ENCODE data around the gene PF4V1. TPM values are rescaled to one million over a fixed set of nuclear protein-coding genes. Genes with fewer than 3 reads are reported as not detected.

Gene PF4V1
- total RNA-seq, 1 donor from 2014 or later, result not detected

DNA sequence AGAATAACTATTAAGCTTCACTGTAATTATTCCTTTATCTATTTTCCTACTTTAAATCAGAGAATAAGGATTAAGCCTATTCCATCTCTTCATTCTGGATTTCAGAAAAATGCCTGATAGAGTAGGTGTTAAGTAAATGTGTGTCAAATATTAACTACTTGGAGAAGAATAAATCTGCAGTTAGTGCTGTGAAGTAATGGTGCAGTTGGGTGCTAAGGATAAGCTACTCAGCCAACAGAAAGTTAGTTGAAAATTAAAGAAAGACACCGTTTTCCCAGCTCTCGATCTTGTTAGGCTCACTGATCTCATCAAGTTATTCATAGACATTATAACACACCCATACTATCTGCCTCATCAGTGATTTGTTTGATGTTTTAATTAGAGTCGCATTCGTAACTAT, 7.1 kb downstream of the PF4V1 start:
- intact Hi-C loops (cut with DNase I), result no loop called here
- DNase-seq, result no peak
- TF ChIP-seq CTCF (IDR thresholded peaks at IDR 0.05), result no peak
- Histone ChIP-seq H3K4me1 (peaks cover 7% of the 10 kb centered on the region), H3K27ac (no peak overlapping the region), H3K36me3 (no peaks in the 10 kb centered on the region), H3K9me3 (no peaks in the 10 kb centered on the region), H3K27me3 (ENCODE audit: low read depth) (no peaks in the 10 kb centered on the region), H3K4me3 (no peak overlapping the region)
- ATAC-seq, result no peak

- no peaks in the 10 kb centered on the region for H3K27me3 ChIP-seq (ENCODE audit: low read depth)
- no peaks in the 10 kb centered on the region for H3K9me3 ChIP-seq
- no peak overlapping the region for H3K4me3 ChIP-seq
- H3K36me3 ChIP-seq, result no peaks in the 10 kb centered on the region
- intact Hi-C loops (cut with DNase I), result no loop called here
- TF ChIP-seq CTCF (IDR thresholded peaks at IDR 0.05), result no peak
- ATAC-seq, result no peak
- no peaks in the 10 kb centered on the region for H3K4me1 ChIP-seq
- no peak overlapping the region for H3K27ac ChIP-seq
- DNase-seq, result no peak
Observed at GRCh38 chr4:73860917-73861316, 7.8 kb downstream of the PF4V1 start.

GRCh38 chr4:73862322-73862721, 9.2 kb downstream of the PF4V1 start:
- Histone ChIP-seq H3K4me3 (no peak overlapping the region), H3K4me1 (no peaks in the 10 kb centered on the region), H3K27me3 (ENCODE audit: low read depth) (no peaks in the 10 kb centered on the region), H3K27ac (no peak overlapping the region), H3K36me3 (no peaks in the 10 kb centered on the region), H3K9me3 (no peaks in the 10 kb centered on the region)
- ATAC-seq (no peak), DNase-seq (no peak)
- intact Hi-C loops (cut with DNase I), result no loop called here
- no peak for TF ChIP-seq CTCF (IDR thresholded peaks at IDR 0.05)

- DNase-seq (no peak), ATAC-seq (no peak)
- intact Hi-C loops (cut with DNase I), result no loop called here
- no peak overlapping the region for H3K4me3 ChIP-seq
- peak; percentile 20 for TF ChIP-seq CTCF (IDR thresholded peaks at IDR 0.05)
- no peaks in the 10 kb centered on the region for H3K36me3 ChIP-seq
- H3K4me1 ChIP-seq, result peaks cover 14% of the 10 kb centered on the region
- H3K27me3 ChIP-seq (ENCODE audit: low read depth), result no peaks in the 10 kb centered on the region
- H3K27ac ChIP-seq, result no peak overlapping the region
- H3K9me3 ChIP-seq, result no peaks in the 10 kb centered on the region
Observed at GRCh38 chr4:73864365-73864764, 11.3 kb downstream of the PF4V1 start.

- no peak for TF ChIP-seq CTCF (IDR thresholded peaks at IDR 0.05)
- H3K4me3 ChIP-seq, result no peak overlapping the region
- DNase-seq (no peak), ATAC-seq (no peak)
- no peaks in the 10 kb centered on the region for H3K9me3 ChIP-seq
- H3K36me3 ChIP-seq, result no peaks in the 10 kb centered on the region
- peaks cover 18% of the 10 kb centered on the region for H3K4me1 ChIP-seq
- no peak overlapping the region for H3K27ac ChIP-seq
- H3K27me3 ChIP-seq (ENCODE audit: low read depth), result no peaks in the 10 kb centered on the region
- intact Hi-C loops (cut with DNase I), result no loop called here
Observed at GRCh38 chr4:73864961-73865360, 11.9 kb downstream of the PF4V1 start.
